ENCODE data around the gene CTNNA3. TPM values are rescaled to one million over a fixed set of nuclear protein-coding genes. Genes with fewer than 3 reads are reported as not detected.

The CTNNA3 gene
- total and polyA plus RNA-seq, 10 donors = 0.03 to 2.4 (median 0.76) TPM; not detected in 1

DNA sequence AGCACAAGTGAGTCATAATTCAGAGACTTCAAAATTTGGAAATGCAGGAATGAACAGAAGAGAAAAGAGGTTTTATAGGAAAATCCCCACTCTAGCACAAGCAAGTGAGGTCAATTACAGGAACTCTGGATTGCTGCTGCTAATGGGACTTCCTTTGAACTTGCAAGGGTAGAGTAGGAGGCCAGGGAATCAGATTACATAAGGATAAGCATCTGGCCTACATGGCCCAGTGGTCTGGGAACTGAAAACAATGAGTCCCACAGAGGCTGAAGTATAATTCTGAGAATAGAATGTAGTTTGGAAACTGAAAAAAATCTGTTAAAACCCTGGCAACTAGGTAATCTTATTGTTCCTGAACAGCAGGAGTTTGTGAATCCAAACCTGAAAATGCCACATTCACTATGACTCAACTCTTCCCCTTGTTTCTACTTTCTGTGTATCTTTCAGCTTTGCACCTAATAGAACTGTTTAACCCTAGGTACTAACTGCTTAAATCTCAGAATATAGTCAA is 66.5 kb downstream of the CTNNA3 start:
- Histone ChIP-seq H3K27me3 (replicated peaks in 1 of 7) (peaks cover 0 to 6% (median 0%) of the 10 kb centered on the region in 7 donors), H3K4me3 (no peak overlapping the region), H3K4me1 (no peaks in the 10 kb centered on the region), H3K36me3 (no peaks in the 10 kb centered on the region), H3K9me3 (peaks cover 0 to 6% (median 0%) of the 10 kb centered on the region in 8 donors), H3K27ac (no peak overlapping the region)
- intact Hi-C loops (cut with DNase I; ENCODE audit: low total_unique reads) = no loop called here
- TF ChIP-seq, protein P1, sequence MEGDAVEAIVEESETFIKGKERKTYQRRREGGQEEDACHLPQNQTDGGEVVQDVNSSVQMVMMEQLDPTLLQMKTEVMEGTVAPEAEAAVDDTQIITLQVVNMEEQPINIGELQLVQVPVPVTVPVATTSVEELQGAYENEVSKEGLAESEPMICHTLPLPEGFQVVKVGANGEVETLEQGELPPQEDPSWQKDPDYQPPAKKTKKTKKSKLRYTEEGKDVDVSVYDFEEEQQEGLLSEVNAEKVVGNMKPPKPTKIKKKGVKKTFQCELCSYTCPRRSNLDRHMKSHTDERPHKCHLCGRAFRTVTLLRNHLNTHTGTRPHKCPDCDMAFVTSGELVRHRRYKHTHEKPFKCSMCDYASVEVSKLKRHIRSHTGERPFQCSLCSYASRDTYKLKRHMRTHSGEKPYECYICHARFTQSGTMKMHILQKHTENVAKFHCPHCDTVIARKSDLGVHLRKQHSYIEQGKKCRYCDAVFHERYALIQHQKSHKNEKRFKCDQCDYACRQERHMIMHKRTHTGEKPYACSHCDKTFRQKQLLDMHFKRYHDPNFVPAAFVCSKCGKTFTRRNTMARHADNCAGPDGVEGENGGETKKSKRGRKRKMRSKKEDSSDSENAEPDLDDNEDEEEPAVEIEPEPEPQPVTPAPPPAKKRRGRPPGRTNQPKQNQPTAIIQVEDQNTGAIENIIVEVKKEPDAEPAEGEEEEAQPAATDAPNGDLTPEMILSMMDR (IDR thresholded peaks at IDR 0.05 in 8 of 11, conservative IDR thresholded peaks at IDR 0.05 in 3 of 11) = no peak
- TF ChIP-seq POLR2A (IDR thresholded peaks at IDR 0.05) = no peak
- no peak for DNase-seq

DNA sequence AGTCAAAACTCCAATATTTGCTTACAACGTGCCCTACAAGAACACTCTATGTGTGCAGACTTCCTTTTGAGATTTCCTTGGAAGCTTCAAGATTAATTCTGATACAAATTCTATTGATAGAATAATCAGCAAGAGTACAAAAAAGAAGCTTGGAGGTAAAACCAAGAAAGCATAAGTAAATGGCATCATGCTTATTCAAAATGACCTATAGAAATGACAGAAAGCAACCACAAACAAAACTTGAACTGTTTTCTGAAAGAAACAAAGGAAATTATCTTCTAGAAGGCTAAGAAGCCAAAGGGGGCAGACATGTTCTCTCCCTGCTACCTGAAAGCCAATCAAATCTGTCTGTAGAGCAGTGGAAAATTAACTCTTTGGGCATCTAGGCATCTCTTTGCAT is 73.0 kb downstream of the CTNNA3 start:
- Histone ChIP-seq H3K9me3 (peaks cover 0 to 6% (median 0%) of the 10 kb centered on the region in 8 donors), H3K36me3 (no peaks in the 10 kb centered on the region), H3K27me3 (replicated peaks in 1 of 7) (no peaks in the 10 kb centered on the region), H3K4me1 (no peaks in the 10 kb centered on the region), H3K27ac (no peak overlapping the region), H3K4me3 (no peak overlapping the region)
- DNase-seq = no peak
- intact Hi-C loops (cut with DNase I; ENCODE audit: low total_unique reads) = no loop called here
- WGBS, 5 donors = 60 to 84% (median 76%) methylated on average over 1 of the region's 1 CpG
- TF ChIP-seq POLR2A (IDR thresholded peaks at IDR 0.05) (no peak), POLR2AphosphoS5 (IDR thresholded peaks at IDR 0.05) (no peak)
- TF ChIP-seq, protein P1 (IDR thresholded peaks at IDR 0.05 in 8 of 11, conservative IDR thresholded peaks at IDR 0.05 in 3 of 11) = no peak

DNA sequence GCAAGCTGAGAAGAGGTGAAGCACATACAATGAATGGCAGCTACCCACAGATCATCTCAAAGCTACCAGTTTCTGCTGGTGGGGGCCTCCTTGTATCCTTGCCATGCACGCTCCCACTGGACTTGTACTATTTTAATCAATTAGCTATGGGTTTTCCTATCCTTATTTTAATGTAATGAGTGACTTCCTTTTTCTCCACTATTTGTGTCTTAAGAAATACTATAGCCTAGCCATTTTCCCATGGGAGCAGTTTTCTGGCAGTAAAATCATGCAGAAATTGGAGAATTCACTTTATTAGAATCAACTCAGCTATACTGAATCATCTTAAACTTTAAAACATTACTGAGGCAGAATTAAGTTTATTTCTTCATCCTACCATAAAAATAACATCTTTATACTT is 73.5 kb downstream of the CTNNA3 start:
- no peak overlapping the region for H3K27ac ChIP-seq
- intact Hi-C loops (cut with DNase I; ENCODE audit: low total_unique reads) = no loop called here
- DNase-seq = no peak
- H3K4me1 ChIP-seq = no peaks in the 10 kb centered on the region
- no peaks in the 10 kb centered on the region for H3K27me3 ChIP-seq (replicated peaks in 1 of 7)
- peaks cover 0 to 6% (median 0%) of the 10 kb centered on the region in 8 donors for H3K9me3 ChIP-seq
- TF ChIP-seq, protein P1 (IDR thresholded peaks at IDR 0.05 in 8 of 11, conservative IDR thresholded peaks at IDR 0.05 in 3 of 11) = no peak
- TF ChIP-seq POLR2A (IDR thresholded peaks at IDR 0.05) = no peak
- TF ChIP-seq POLR2AphosphoS5 (IDR thresholded peaks at IDR 0.05) = no peak
- WGBS, 5 donors = 89 to 100% (median 90%) methylated on average over 1 of the region's 1 CpG
- no peak overlapping the region for H3K4me3 ChIP-seq
- no peaks in the 10 kb centered on the region for H3K36me3 ChIP-seq

DNA sequence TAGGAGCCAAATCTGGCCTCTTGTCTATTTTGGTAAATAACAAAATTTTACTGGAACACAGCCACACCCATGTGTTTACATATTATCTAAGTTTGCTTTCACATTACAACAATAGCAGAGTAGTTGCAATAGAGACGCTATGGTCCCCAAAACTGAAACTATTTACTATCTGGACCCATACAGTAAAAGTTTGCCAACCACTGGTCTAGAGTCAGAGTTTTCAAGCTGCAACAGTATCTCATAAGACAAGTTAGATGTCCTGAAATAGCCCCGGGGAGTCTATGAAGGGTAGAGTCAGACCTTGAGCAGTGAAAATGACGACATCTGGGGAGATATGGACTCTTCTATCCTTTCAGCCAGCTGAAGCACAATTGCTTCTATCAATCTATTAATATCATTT is 74.2 kb downstream of the CTNNA3 start:
- peaks cover 0 to under 1% (median 0%) of the 10 kb centered on the region in 8 donors for H3K9me3 ChIP-seq
- intact Hi-C loops (cut with DNase I; ENCODE audit: low total_unique reads) = no loop called here
- no peaks in the 10 kb centered on the region for H3K36me3 ChIP-seq
- TF ChIP-seq POLR2A (IDR thresholded peaks at IDR 0.05) (no peak), POLR2AphosphoS5 (IDR thresholded peaks at IDR 0.05) (no peak)
- TF ChIP-seq, protein P1 (IDR thresholded peaks at IDR 0.05 in 8 of 11, conservative IDR thresholded peaks at IDR 0.05 in 3 of 11) = no peak
- no peaks in the 10 kb centered on the region for H3K27me3 ChIP-seq (replicated peaks in 1 of 7)
- H3K27ac ChIP-seq = no peak overlapping the region
- H3K4me3 ChIP-seq = no peak overlapping the region
- H3K4me1 ChIP-seq = no peaks in the 10 kb centered on the region
- WGBS, 5 donors = 65 to 86% (median 81%) methylated on average over 3 of the region's 3 CpGs
- DNase-seq = no peak

Data from spleen (tissue), 11 donors.